Sigmoid colon (tissue), 7 donors: ENCODE results near the gene NTM. TPM values are rescaled to one million over a fixed set of nuclear protein-coding genes. Genes with fewer than 3 reads are reported as not detected.

Experiments used
- DNase-seq: peaks from one replicate; pipeline ENCODE4 v3.0.0-alpha.2; 2019
- H3K27ac ChIP-seq, 4 donors: fragments of 200-600 bp; sonication (generic); one replicate each; pipeline ENCODE4 v1.5.1; 2016 to 2019; ENCODE audit warnings: mild to moderate bottlenecking in 1 of 4
- H3K27me3 ChIP-seq, 3 donors: fragments of 200-600 bp; sonication (generic); one replicate each; pipeline ENCODE4 v1.5.1; 2019; ENCODE audit warnings: mild to moderate bottlenecking in 1 of 3
- H3K36me3 ChIP-seq, 4 donors: fragments of 200-600 bp; sonication (generic); one replicate each; pipeline ENCODE4 v1.5.1; 2016 to 2019
- H3K4me1 ChIP-seq, 4 donors: fragments of 200-600 bp; sonication (generic); one replicate each; pipeline ENCODE4 v1.5.1; 2017 to 2019
- H3K4me3 ChIP-seq, 4 donors: fragments of 200-600 bp; sonication (generic); one replicate each; pipeline ENCODE4 v1.5.1; 2017 to 2019; ENCODE audit warnings: mild to moderate bottlenecking in 2 of 4, moderate library complexity in 1 of 4
- H3K9me3 ChIP-seq, 4 donors: fragments of 200-600 bp in 3 of 4; sonication (generic) in 3 of 4; one replicate each; pipeline versions ENCODE4 v1.5.1 to v1.6.1; 2013 to 2019
- EP300 ChIP-seq, 4 donors: sonication (generic); formaldehyde crosslinking; IDR thresholded peaks; one replicate each; pipeline ENCODE4 v1.6.1; 2017; ENCODE audit warnings: antibody characterized with exemption in 4 of 4
- POLR2A ChIP-seq, 2 donors: fragments of 450-650 bp; IDR thresholded peaks; one replicate each; pipeline ENCODE4 v1.6.1; 2016; ENCODE audit warnings: antibody characterized with exemption in 2 of 2, mild to moderate bottlenecking in 2 of 2, moderate library complexity in 2 of 2
- POLR2AphosphoS5 ChIP-seq, 4 donors: sonication (generic); formaldehyde crosslinking; IDR thresholded peaks; one replicate each; pipeline ENCODE4 v1.6.1; 2017; ENCODE audit warnings: antibody characterized with exemption in 4 of 4
- WGBS, 2 donors: extraction: QIAGEN DNeasy Blood & Tissue Kit; methylation state at CpG; one replicate each; pipeline ENCODE4 v1.1.7; 2013; 5-methylcytosine and 5-hydroxymethylcytosine counted together
- intact Hi-C: fragments of 100-400 bp; cut with DNase I; formaldehyde crosslinking; loops from one replicate; pipeline ENCODE4 v1.15.1; 2023
- polyA plus RNA-seq, 3 donors: library from polyadenylated mRNA; stranded (reverse); fragments of 200-250 nt; gene quantifications; one replicate each; pipeline ENCODE4 v1.2.3, GENCODE V29; 2013
- total RNA-seq, 4 donors: library from RNA; depleted of rRNA; stranded (reverse); fragments of >200 nt; gene quantifications; one replicate each; pipeline ENCODE4 v1.1.0, GENCODE V29; 2016
- TF ChIP-seq, protein P1 (sequence below), 4 experiments: fragments of 450-650 bp in 3 of 4; fragments of 200-600 bp in 1 of 4; IDR thresholded peaks; one replicate each; pipeline ENCODE4 v1.5.1; 2016 to 2019; ENCODE audit warnings: antibody characterized with exemption in 4 of 4, mild to moderate bottlenecking in 3 of 4, moderate library complexity in 2 of 4
- donor health status: healthy with polysubstance abuse.
- donor health status: Bipolar disorder and iron deficiency.
- donor health status: healthy.

The NTM gene
- total and polyA plus RNA-seq, 7 donors = 0.96 to 18.3 (median 6.4) TPM; not detected in 1

DNA sequence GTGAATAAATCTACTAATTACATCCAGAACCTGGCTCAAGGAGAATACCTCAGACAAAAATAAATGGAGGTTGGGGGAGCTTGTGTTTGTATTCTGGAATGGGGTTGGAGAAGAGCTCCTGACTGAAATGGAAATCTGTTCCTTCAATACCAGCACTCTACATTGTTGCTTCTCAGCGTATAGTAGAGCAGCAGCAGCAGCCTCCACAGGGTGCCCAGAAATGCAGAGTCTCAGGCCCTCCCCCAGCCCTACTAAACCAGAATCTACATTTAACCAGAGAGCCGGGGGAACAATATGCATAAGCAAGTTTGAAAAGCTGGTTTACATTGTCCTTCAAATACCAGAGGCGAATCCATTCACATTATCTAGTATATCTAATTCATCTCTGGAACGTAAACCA lies 474.8 kb downstream of the NTM start:
- H3K36me3 ChIP-seq = no peaks in the 10 kb centered on the region
- H3K4me1 ChIP-seq = no peaks in the 10 kb centered on the region
- H3K9me3 ChIP-seq = no peaks in the 10 kb centered on the region
- intact Hi-C loops = no loop called here
- no peak for DNase-seq
- H3K4me3 ChIP-seq = no peak overlapping the region
- no peak for TF ChIP-seq POLR2A (IDR thresholded peaks at IDR 0.05)
- TF ChIP-seq EP300 (IDR thresholded peaks at IDR 0.05) = no peak
- TF ChIP-seq, protein P1, sequence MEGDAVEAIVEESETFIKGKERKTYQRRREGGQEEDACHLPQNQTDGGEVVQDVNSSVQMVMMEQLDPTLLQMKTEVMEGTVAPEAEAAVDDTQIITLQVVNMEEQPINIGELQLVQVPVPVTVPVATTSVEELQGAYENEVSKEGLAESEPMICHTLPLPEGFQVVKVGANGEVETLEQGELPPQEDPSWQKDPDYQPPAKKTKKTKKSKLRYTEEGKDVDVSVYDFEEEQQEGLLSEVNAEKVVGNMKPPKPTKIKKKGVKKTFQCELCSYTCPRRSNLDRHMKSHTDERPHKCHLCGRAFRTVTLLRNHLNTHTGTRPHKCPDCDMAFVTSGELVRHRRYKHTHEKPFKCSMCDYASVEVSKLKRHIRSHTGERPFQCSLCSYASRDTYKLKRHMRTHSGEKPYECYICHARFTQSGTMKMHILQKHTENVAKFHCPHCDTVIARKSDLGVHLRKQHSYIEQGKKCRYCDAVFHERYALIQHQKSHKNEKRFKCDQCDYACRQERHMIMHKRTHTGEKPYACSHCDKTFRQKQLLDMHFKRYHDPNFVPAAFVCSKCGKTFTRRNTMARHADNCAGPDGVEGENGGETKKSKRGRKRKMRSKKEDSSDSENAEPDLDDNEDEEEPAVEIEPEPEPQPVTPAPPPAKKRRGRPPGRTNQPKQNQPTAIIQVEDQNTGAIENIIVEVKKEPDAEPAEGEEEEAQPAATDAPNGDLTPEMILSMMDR (IDR thresholded peaks at IDR 0.05) = no peak
- no peak for TF ChIP-seq POLR2AphosphoS5 (IDR thresholded peaks at IDR 0.05)
- no peaks in the 10 kb centered on the region for H3K27me3 ChIP-seq
- 60 to 81% methylated on average over 4 of the region's 4 CpGs for WGBS, 2 donors
- H3K27ac ChIP-seq = no peak overlapping the region

- intact Hi-C loops = no loop called here
- no peak for DNase-seq
- WGBS, 2 donors = 77 to 83% methylated on average over 6 of the region's 6 CpGs
Observed at GRCh38 chr11:131849485-131849884, 479.1 kb downstream of the NTM start.

GRCh38 chr11:131850507-131850906 lies 480.1 kb downstream of the NTM start:
- Histone ChIP-seq H3K27ac (no peak overlapping the region), H3K36me3 (no peaks in the 10 kb centered on the region), H3K4me1 (no peaks in the 10 kb centered on the region), H3K9me3 (no peaks in the 10 kb centered on the region), H3K27me3 (no peaks in the 10 kb centered on the region), H3K4me3 (no peak overlapping the region)
- DNase-seq = no peak
- TF ChIP-seq, protein P1 (IDR thresholded peaks at IDR 0.05) = no peak
- TF ChIP-seq POLR2AphosphoS5 (IDR thresholded peaks at IDR 0.05) (no peak), EP300 (IDR thresholded peaks at IDR 0.05) (no peak)
- 58 to 71% methylated on average over 9 of the region's 9 CpGs for WGBS, 2 donors
- intact Hi-C loops = no loop called here

More at GRCh38 chr11:131849485-131849884, 479.1 kb downstream of the NTM start:
- Histone ChIP-seq H3K9me3 (no peaks in the 10 kb centered on the region), H3K4me3 (no peak overlapping the region), H3K4me1 (no peaks in the 10 kb centered on the region), H3K27ac (no peak overlapping the region), H3K36me3 (no peaks in the 10 kb centered on the region), H3K27me3 (no peaks in the 10 kb centered on the region)
- TF ChIP-seq EP300 (IDR thresholded peaks at IDR 0.05) (no peak), POLR2AphosphoS5 (IDR thresholded peaks at IDR 0.05) (no peak), POLR2A (IDR thresholded peaks at IDR 0.05) (no peak)
- TF ChIP-seq, protein P1 (IDR thresholded peaks at IDR 0.05) = no peak

- no peak for DNase-seq
- Histone ChIP-seq H3K36me3 (no peaks in the 10 kb centered on the region), H3K27ac (no peak overlapping the region), H3K9me3 (no peaks in the 10 kb centered on the region), H3K4me1 (no peaks in the 10 kb centered on the region), H3K27me3 (no peaks in the 10 kb centered on the region), H3K4me3 (no peak overlapping the region)
- WGBS, 2 donors = 44 to 47% methylated on average over 7 of the region's 7 CpGs
- TF ChIP-seq POLR2AphosphoS5 (IDR thresholded peaks at IDR 0.05) = no peak
- intact Hi-C loops = no loop called here
Observed at GRCh38 chr11:131851964-131852755, 481.7 kb downstream of the NTM start.

GRCh38 chr11:131852757-131853156 lies 482.3 kb downstream of the NTM start:
- Histone ChIP-seq H3K27me3 (no peaks in the 10 kb centered on the region), H3K9me3 (no peaks in the 10 kb centered on the region), H3K4me3 (no peak overlapping the region), H3K27ac (no peak overlapping the region), H3K36me3 (no peaks in the 10 kb centered on the region), H3K4me1 (no peaks in the 10 kb centered on the region)
- intact Hi-C loops = no loop called here
- WGBS, 2 donors = 91 to 93% methylated on average over 3 of the region's 3 CpGs
- no peak for TF ChIP-seq POLR2AphosphoS5 (IDR thresholded peaks at IDR 0.05)
- TF ChIP-seq EP300 (IDR thresholded peaks at IDR 0.05) = no peak
- no peak for TF ChIP-seq POLR2A (IDR thresholded peaks at IDR 0.05)
- TF ChIP-seq, protein P1 (IDR thresholded peaks at IDR 0.05) = no peak
- DNase-seq = no peak
